Cardiac muscle cell (in vitro differentiated cells and primary cell): Measurements from ENCODE around the gene TOR1A. TPM values are rescaled to one million over a fixed set of nuclear protein-coding genes. Genes with fewer than 3 reads are reported as not detected.
A peak's percentile ranks its signal among the peaks of the same experiment; 100 is the strongest.

ENCODE experiments used
- DNase-seq, 2 donors: peaks; one replicate each; pipeline versions ENCODE4 v3.0.0 to v3.0.0-alpha.2; 2010 to 2017; ENCODE audit warnings: low read depth in 1 of 2, low spot score in 1 of 2
- H3K27ac ChIP-seq: fragments of 200-600 bp; sonication (generic); 2 replicates; pipeline ENCODE4 v1.5.1; 2016
- H3K27me3 ChIP-seq: fragments of 200-600 bp; sonication (generic); 2 replicates; pipeline ENCODE4 v1.6.0; 2016; ENCODE audit warnings: control low read depth
- H3K36me3 ChIP-seq: fragments of 200-600 bp; sonication (generic); 2 replicates; pipeline ENCODE4 v1.5.1; 2016; ENCODE audit warnings: control low read depth
- H3K4me1 ChIP-seq: fragments of 200-600 bp; sonication (generic); 2 replicates; pipeline ENCODE4 v1.8.1; 2017; ENCODE audit warnings: low read depth, mild to moderate bottlenecking, mixed run types
- H3K4me3 ChIP-seq: fragments of 200-600 bp; sonication (generic); 2 replicates; pipeline ENCODE4 v1.5.1; 2016; ENCODE audit warnings: mild to moderate bottlenecking
- H3K9me3 ChIP-seq: fragments of 200-600 bp; sonication (generic); 2 replicates; pipeline ENCODE4 v1.5.1; 2017; ENCODE audit warnings: low read depth, mild to moderate bottlenecking, control low read depth
- CTCF ChIP-seq: IDR thresholded peaks from 2 replicates; pipeline ENCODE4 v1.5.1; 2012; ENCODE audit warnings: low read depth, mild to moderate bottlenecking, low read length
- polyA plus RNA-seq: library from polyadenylated mRNA; unstranded; fragments of >200 nt; fragmentation: Nextera tagmentation; extraction: Ambion mirVana; gene quantifications from 2 replicates; pipeline ENCODE4 v1.2.1, GENCODE V29; 2016
- total RNA-seq: library from RNA; depleted of rRNA; stranded (reverse); fragments of >200 nt; gene quantifications from 2 replicates; pipeline ENCODE4 v1.2.3, GENCODE V29; 2016

Gene TOR1A
- total and polyA plus RNA-seq, 2 experiments from 2014 or later = 28.2 to 35.2 TPM

GRCh38 chr9:129867136-129868022 lies 43.4 kb upstream of the TOR1A start:
- DNase-seq = no peak
- H3K4me3 ChIP-seq = no peak overlapping the region
- H3K27ac ChIP-seq = no peak overlapping the region

GRCh38 chr9:129866394-129867135 lies 42.6 kb upstream of the TOR1A start:
- Histone ChIP-seq H3K4me1 (no peaks in the 10 kb centered on the region), H3K4me3 (no peak overlapping the region), H3K36me3 (peaks cover 9% of the 10 kb centered on the region), H3K27ac (no peak overlapping the region), H3K27me3 (no peaks in the 10 kb centered on the region), H3K9me3 (no peaks in the 10 kb centered on the region)
- no peak for TF ChIP-seq CTCF
- DNase-seq = no peak

More at GRCh38 chr9:129867136-129868022, 43.4 kb upstream of the TOR1A start:
- Histone ChIP-seq H3K27me3 (no peaks in the 10 kb centered on the region), H3K9me3 (no peaks in the 10 kb centered on the region), H3K36me3 (peaks cover 4% of the 10 kb centered on the region), H3K4me1 (no peaks in the 10 kb centered on the region)
- TF ChIP-seq CTCF = no peak

- Histone ChIP-seq H3K9me3 (no peaks in the 10 kb centered on the region), H3K4me3 (no peak overlapping the region), H3K27me3 (no peaks in the 10 kb centered on the region), H3K36me3 (peaks cover 13% of the 10 kb centered on the region), H3K4me1 (no peaks in the 10 kb centered on the region), H3K27ac (no peak overlapping the region)
- TF ChIP-seq CTCF = no peak
- no peak for DNase-seq
Measured at GRCh38 chr9:129865668-129866320, 41.9 kb upstream of the TOR1A start.

- Histone ChIP-seq H3K36me3 (peaks cover 16% of the 10 kb centered on the region), H3K27me3 (no peaks in the 10 kb centered on the region), H3K27ac (no peak overlapping the region), H3K4me3 (no peak overlapping the region), H3K9me3 (no peaks in the 10 kb centered on the region), H3K4me1 (no peaks in the 10 kb centered on the region)
- DNase-seq = no peak
- TF ChIP-seq CTCF = no peak
Measured at GRCh38 chr9:129864991-129865647, 41.2 kb upstream of the TOR1A start.

- peak in 1 of 2 donors; percentile 96 for DNase-seq
- H3K27me3 ChIP-seq = no peaks in the 10 kb centered on the region
- no peak overlapping the region for H3K4me3 ChIP-seq
- TF ChIP-seq CTCF = no peak
- H3K36me3 ChIP-seq = peaks cover 20% of the 10 kb centered on the region
- no peaks in the 10 kb centered on the region for H3K4me1 ChIP-seq
- no peaks in the 10 kb centered on the region for H3K9me3 ChIP-seq
- H3K27ac ChIP-seq = no peak overlapping the region
Measured at GRCh38 chr9:129863059-129863690, 39.2 kb upstream of the TOR1A start.
